GM12892 (cell line): ENCODE measurements around the gene GALNT13.

ENCODE experiments used
- POLR2A ChIP-seq: IDR thresholded peaks from 2 replicates; pipeline ENCODE4 v1.6.1; 2011; ENCODE audit warnings: low read depth, low read length, control low read depth
- POLR2AphosphoS5 ChIP-seq: IDR thresholded peaks from 2 replicates; pipeline ENCODE4 v1.6.1; 2011; ENCODE audit warnings: low read depth, low read length, control low read depth
- TAF1 ChIP-seq: IDR thresholded peaks from 2 replicates; pipeline ENCODE4 v1.6.1; 2011; ENCODE audit warnings: low read depth, mild to moderate bottlenecking, control low read depth, low read length, borderline replicate concordance

- TF ChIP-seq POLR2A = no peak
- TF ChIP-seq POLR2AphosphoS5 = no peak
- no peak for TF ChIP-seq TAF1
Observed at GRCh38 chr2:154425994-154426393, 554.3 kb downstream of the GALNT13 start.
